ENCODE results near the gene TXLNG. TPM values are rescaled to one million over a fixed set of nuclear protein-coding genes. Genes with fewer than 3 reads are reported as not detected.

TXLNG gene
- total and polyA plus RNA-seq, 2 donors (not counting 1 experiment from before 2014, with no cell fraction given) = 9.0 to 18.0 TPM

DNA sequence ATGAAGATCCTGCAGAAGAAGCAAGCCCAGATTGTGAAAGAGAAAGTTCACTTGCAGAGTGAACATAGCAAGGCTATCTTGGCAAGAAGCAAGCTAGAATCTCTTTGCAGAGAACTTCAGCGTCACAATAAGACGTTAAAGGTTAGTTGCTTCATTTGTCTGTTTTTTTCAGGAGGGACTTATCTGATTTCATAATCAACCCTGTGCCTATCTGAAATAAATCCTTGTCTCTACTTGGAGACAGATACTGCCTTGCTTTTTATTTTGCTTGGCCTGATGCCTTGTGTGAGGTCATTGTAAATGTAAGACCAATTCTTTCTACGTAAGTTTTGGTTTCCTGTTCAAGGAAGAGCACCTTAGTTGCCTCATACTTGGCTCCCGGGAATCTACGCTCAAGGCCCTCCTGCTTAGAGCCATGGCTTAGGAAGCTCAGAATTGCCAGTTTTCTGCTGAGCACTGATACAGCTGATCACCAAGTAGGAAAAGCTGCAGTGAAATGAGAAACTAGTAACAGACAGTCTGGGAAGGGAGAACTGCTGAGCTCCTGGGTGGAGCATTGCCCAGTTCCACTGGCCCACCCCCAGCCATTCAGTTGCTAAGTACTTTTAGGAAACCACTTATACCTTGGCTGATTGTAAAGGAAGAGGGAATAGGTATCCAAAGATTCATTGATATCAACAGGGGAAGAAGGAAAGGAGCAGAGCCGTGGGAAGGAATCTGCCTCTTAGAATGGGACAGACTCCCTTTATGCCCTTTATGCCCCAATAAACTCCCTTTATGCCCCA is 42.0 kb downstream of the TXLNG start:
- Histone ChIP-seq H3K9ac (ENCODE audit: insufficient read depth, low read length) (no peak overlapping the region), H3K4me2 (ENCODE audit: extremely low read depth, insufficient read depth, low read length) (no peak overlapping the region), H3K36me3 (ENCODE audit: control insufficient read depth, insufficient read depth, low read length) (peaks cover 3% of the 10 kb centered on the region)

DNA sequence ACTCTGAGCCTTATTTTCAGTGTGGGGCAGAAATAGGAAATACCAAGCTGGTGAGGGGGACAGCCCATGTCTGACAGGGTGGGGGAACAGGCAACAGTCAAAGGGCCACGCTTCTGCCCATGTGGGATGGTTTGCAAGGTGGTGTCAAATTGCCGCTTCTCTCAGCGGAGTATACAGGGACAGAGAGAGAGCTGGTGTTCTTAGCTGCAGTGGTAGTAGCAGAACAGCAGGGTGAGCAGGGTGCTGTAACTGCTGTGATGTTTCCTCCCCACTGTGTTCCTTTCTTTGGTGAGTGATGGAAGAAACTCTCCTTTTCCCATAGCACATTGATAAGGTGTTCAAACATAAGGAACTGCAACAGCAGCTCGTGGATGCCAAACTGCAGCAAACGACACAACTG is 46.0 kb downstream of the TXLNG start:
- Histone ChIP-seq H3K4me1 (ENCODE audit: control insufficient read depth, extremely low read depth, insufficient read depth, low read length) (no peaks in the 10 kb centered on the region), H3K27ac (ENCODE audit: insufficient read depth, low read length) (no peak overlapping the region), H3K36me3 (ENCODE audit: control insufficient read depth, insufficient read depth, low read length) (peaks cover 6% of the 10 kb centered on the region), H4K20me1 (ENCODE audit: control insufficient read depth, extremely low read depth, insufficient read depth, low read length) (no peaks in the 10 kb centered on the region), H3K79me2 (ENCODE audit: control insufficient read depth, insufficient read depth, low read length) (no peaks in the 10 kb centered on the region), H3K4me3 (replicated peaks in 1 of 4; ENCODE audit: control extremely low read depth in 1 of 4, insufficient read depth in 1 of 4, low read depth in 3 of 4, low read length in 4 of 4) (no peak overlapping the region), H3K27me3 (ENCODE audit: control insufficient read depth, insufficient read depth, low read length) (no peaks in the 10 kb centered on the region), H2AFZ (ENCODE audit: low read length) (no peak overlapping the region), H3K9me3 (ENCODE audit: control insufficient read depth, insufficient read depth, low read depth, low read length) (no peaks in the 10 kb centered on the region), H3K9ac (ENCODE audit: insufficient read depth, low read length) (no peak overlapping the region), H3K4me2 (ENCODE audit: extremely low read depth, insufficient read depth, low read length) (no peak overlapping the region)
- DNase-seq (ENCODE audit: low read depth in 2 of 2) = peak in 1 of 2 donors; percentile 43
- TF ChIP-seq, protein P1, sequence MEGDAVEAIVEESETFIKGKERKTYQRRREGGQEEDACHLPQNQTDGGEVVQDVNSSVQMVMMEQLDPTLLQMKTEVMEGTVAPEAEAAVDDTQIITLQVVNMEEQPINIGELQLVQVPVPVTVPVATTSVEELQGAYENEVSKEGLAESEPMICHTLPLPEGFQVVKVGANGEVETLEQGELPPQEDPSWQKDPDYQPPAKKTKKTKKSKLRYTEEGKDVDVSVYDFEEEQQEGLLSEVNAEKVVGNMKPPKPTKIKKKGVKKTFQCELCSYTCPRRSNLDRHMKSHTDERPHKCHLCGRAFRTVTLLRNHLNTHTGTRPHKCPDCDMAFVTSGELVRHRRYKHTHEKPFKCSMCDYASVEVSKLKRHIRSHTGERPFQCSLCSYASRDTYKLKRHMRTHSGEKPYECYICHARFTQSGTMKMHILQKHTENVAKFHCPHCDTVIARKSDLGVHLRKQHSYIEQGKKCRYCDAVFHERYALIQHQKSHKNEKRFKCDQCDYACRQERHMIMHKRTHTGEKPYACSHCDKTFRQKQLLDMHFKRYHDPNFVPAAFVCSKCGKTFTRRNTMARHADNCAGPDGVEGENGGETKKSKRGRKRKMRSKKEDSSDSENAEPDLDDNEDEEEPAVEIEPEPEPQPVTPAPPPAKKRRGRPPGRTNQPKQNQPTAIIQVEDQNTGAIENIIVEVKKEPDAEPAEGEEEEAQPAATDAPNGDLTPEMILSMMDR (conservative IDR thresholded peaks at IDR 0.05 in 1 of 2, IDR thresholded peaks at IDR 0.05 in 1 of 2; ENCODE audit: low read depth in 1 of 2, low read length in 2 of 2) = no peak
- no peak for TF ChIP-seq EZH2 (IDR thresholded peaks at IDR 0.05; ENCODE audit: low read length, missing control alignments)

More for the DNA sequence above, 42.0 kb downstream of the TXLNG start:
- H3K79me2 ChIP-seq (ENCODE audit: control insufficient read depth, insufficient read depth, low read length) = no peaks in the 10 kb centered on the region
- no peak overlapping the region for H2AFZ ChIP-seq (ENCODE audit: low read length)
- no peaks in the 10 kb centered on the region for H4K20me1 ChIP-seq (ENCODE audit: control insufficient read depth, extremely low read depth, insufficient read depth, low read length)
- no peaks in the 10 kb centered on the region for H3K4me1 ChIP-seq (ENCODE audit: control insufficient read depth, extremely low read depth, insufficient read depth, low read length)
- H3K27me3 ChIP-seq (ENCODE audit: control insufficient read depth, insufficient read depth, low read length) = no peaks in the 10 kb centered on the region
- H3K27ac ChIP-seq (ENCODE audit: insufficient read depth, low read length) = peak overlapping the region; percentile 63
- TF ChIP-seq EZH2 (IDR thresholded peaks at IDR 0.05; ENCODE audit: low read length, missing control alignments) = no peak
- TF ChIP-seq, protein P1 (conservative IDR thresholded peaks at IDR 0.05 in 1 of 2, IDR thresholded peaks at IDR 0.05 in 1 of 2; ENCODE audit: low read depth in 1 of 2, low read length in 2 of 2) = no peak
- H3K9me3 ChIP-seq (ENCODE audit: control insufficient read depth, insufficient read depth, low read depth, low read length) = no peaks in the 10 kb centered on the region
- H3K4me3 ChIP-seq (replicated peaks in 1 of 4; ENCODE audit: control extremely low read depth in 1 of 4, insufficient read depth in 1 of 4, low read depth in 3 of 4, low read length in 4 of 4) = no peak overlapping the region
- peak; percentile 93 to 95 for DNase-seq (ENCODE audit: low read depth in 2 of 2)

DNA sequence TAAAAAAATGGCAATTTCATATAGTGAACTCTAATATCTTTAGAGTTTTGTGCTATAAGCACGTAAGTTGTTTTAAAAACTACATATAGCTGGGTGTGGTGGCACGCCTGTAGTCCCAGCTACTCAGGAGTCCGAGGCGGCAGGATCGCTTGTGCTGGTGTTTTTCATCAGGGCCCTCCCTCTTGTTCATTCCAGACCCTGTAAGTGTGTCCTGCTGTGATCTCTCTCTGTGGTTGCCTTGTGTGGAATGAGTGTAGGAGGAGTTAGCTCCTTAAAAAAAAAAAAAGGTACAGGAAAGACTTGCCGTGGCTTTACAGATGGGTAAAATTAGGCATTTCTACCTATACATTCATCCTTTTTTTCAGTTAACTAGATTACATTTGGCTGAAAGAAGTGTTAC is 48.5 kb downstream of the TXLNG start:
- Histone ChIP-seq H3K4me3 (replicated peaks in 1 of 4; ENCODE audit: control extremely low read depth in 1 of 4, insufficient read depth in 1 of 4, low read depth in 3 of 4, low read length in 4 of 4) (no peak overlapping the region), H3K4me1 (ENCODE audit: control insufficient read depth, extremely low read depth, insufficient read depth, low read length) (peaks cover 9% of the 10 kb centered on the region), H3K36me3 (ENCODE audit: control insufficient read depth, insufficient read depth, low read length) (peaks cover 10% of the 10 kb centered on the region), H3K79me2 (ENCODE audit: control insufficient read depth, insufficient read depth, low read length) (no peaks in the 10 kb centered on the region), H3K9me3 (ENCODE audit: control insufficient read depth, insufficient read depth, low read depth, low read length) (no peaks in the 10 kb centered on the region), H3K4me2 (ENCODE audit: extremely low read depth, insufficient read depth, low read length) (no peak overlapping the region), H4K20me1 (ENCODE audit: control insufficient read depth, extremely low read depth, insufficient read depth, low read length) (no peaks in the 10 kb centered on the region), H3K9ac (ENCODE audit: insufficient read depth, low read length) (no peak overlapping the region), H3K27me3 (ENCODE audit: control insufficient read depth, insufficient read depth, low read length) (no peaks in the 10 kb centered on the region), H3K27ac (ENCODE audit: insufficient read depth, low read length) (no peak overlapping the region), H2AFZ (ENCODE audit: low read length) (no peak overlapping the region)
- TF ChIP-seq, protein P1 (conservative IDR thresholded peaks at IDR 0.05 in 1 of 2, IDR thresholded peaks at IDR 0.05 in 1 of 2; ENCODE audit: low read depth in 1 of 2, low read length in 2 of 2) = no peak
- TF ChIP-seq EZH2 (IDR thresholded peaks at IDR 0.05; ENCODE audit: low read length, missing control alignments) = no peak
- peak in 1 of 2 donors; percentile 57 for DNase-seq (ENCODE audit: low read depth in 2 of 2)

Measured in fibroblast of lung (primary cell).